ENCODE data around the gene POMT2.

DNA sequence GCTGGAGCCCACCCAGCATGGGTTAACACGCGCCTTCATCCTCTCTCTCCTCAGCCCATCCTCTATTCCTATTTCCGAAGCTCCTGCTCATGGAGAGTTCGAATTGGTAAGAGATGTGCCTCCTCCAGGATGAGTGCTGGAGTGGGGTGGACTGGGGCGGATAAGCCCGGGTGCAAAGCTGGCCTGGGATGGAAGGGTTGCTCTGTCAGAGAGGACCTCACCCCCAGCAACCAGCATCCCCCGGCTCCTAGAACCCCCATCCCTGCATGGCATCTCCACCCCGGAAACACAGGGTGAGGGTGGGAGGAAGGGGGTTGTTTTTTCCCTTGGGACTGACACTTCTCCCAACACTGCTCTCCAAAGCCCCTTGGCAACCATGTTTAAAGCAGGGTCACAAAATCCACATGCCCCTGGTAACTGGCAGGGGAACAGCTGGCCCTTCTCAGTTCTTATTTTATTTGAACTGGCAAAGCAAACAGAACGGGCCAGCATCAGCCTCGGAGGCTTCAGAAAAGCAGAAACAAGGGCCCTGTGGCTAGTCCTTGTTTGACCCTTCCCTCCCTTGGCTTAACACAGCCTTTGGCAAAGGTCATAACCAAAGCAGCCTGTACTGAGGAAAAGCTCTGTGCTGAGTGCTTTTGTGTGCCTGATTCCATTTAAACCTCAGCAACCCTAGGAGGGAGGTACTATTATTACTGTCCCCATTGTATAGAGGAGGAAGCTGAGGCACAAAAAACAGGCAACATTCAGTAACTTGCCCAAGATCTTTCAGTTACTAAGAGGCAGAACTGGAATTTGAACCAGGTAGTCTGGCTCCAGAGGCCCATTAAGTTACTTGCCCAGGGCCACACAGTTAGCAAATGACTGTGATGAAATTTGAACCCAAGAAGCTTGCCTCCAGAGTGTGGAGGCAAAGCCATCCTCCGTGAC is 4.4 kb upstream of the POMT2 start:
- TF ChIP-seq, protein P1, sequence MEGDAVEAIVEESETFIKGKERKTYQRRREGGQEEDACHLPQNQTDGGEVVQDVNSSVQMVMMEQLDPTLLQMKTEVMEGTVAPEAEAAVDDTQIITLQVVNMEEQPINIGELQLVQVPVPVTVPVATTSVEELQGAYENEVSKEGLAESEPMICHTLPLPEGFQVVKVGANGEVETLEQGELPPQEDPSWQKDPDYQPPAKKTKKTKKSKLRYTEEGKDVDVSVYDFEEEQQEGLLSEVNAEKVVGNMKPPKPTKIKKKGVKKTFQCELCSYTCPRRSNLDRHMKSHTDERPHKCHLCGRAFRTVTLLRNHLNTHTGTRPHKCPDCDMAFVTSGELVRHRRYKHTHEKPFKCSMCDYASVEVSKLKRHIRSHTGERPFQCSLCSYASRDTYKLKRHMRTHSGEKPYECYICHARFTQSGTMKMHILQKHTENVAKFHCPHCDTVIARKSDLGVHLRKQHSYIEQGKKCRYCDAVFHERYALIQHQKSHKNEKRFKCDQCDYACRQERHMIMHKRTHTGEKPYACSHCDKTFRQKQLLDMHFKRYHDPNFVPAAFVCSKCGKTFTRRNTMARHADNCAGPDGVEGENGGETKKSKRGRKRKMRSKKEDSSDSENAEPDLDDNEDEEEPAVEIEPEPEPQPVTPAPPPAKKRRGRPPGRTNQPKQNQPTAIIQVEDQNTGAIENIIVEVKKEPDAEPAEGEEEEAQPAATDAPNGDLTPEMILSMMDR (IDR thresholded peaks at IDR 0.05), result no peak
- TF ChIP-seq POLR2A (IDR thresholded peaks at IDR 0.05), result no peak
